ENCODE data around the gene COBLL1.

DNA sequence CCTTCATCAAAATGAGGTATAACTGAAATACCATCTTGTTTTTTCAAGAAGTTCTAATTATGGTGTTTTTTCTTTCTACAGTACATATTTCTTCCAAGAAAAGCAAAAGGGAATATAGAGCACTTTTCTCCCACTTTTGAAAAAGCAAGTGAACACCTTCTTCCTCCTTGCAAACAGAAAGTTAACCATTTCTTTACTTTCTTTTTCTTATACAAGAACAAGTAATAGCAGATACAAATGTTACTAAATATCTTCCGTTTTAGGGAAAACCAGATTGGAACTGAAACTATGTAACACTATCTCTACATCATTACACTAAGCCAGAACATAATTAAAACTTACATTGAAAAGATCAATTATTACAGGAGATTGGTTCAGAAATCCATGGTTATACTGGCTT is 44.0 kb downstream of the COBLL1 start:
- TF ChIP-seq POLR2A (IDR thresholded peaks at IDR 0.05; ENCODE audit: low read depth, low read length), result no peak
- TF ChIP-seq TAF1 (IDR thresholded peaks at IDR 0.05; ENCODE audit: borderline replicate concordance, low read depth, low read length), result no peak
- no peak for TF ChIP-seq POLR2AphosphoS5 (IDR thresholded peaks at IDR 0.05; ENCODE audit: low read depth, low read length)

Data from GM12892 (cell line).